NT2/D1 (cell line): ENCODE data around the gene BPI.

Experiments used
- SUZ12 ChIP-seq: IDR thresholded peaks from 2 replicates; pipeline ENCODE4 v1.6.1; 2011; ENCODE audit not compliant: insufficient read length, insufficient read depth; ENCODE audit errors: extremely low read depth
- ZNF274 ChIP-seq: IDR thresholded peaks from 2 replicates; pipeline ENCODE4 v1.6.1; 2011; ENCODE audit warnings: mild to moderate bottlenecking, low read depth, low read length

DNA sequence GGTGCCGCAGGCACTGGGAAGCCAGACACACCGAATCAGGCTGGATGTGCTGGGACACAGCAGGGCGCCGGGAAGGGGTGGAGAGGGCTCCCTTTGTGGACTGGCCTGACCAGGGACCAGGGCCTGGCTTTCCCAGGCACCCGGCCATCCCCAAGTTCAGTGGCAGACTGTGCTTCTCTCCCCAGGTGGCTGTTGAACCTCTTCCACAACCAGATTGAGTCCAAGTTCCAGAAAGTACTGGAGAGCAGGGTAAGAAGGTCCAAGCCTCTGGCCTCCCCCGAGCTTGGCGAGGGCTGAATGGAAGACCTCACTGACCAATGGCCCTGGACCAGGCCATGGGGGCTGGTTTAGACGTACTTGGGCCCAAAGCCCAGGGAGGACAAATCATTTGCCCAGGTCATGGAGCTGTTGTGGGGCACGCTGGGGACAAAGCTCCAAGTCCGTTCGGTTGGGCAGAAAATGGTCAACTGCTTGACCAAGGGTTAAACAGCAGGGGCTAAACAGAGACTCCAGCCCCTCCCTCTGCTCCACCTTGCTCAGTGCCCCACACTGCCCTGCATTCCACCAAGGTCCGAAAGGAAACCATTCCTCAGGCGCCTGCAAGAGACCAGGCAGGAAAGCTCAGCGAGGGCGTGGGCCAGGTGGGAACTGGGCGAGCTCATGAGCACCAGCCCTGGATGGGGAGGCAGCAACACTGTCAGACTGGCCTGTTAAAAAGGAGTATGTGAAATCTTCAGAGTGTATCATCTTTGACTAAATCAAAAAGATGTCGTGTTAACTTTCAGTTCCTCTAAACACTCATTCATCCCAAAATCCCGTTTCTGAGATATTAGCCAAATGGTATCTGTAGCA is 51.4 kb downstream of the BPI start:
- TF ChIP-seq SUZ12 (no peak), ZNF274 (no peak)
